Measurements from ENCODE around the gene MPL. TPM values are rescaled to one million over a fixed set of nuclear protein-coding genes. Genes with fewer than 3 reads are reported as not detected.

Gene MPL
- total and polyA plus RNA-seq, 4 donors, result 0.03 to 1.0 TPM; not detected in 2

DNA sequence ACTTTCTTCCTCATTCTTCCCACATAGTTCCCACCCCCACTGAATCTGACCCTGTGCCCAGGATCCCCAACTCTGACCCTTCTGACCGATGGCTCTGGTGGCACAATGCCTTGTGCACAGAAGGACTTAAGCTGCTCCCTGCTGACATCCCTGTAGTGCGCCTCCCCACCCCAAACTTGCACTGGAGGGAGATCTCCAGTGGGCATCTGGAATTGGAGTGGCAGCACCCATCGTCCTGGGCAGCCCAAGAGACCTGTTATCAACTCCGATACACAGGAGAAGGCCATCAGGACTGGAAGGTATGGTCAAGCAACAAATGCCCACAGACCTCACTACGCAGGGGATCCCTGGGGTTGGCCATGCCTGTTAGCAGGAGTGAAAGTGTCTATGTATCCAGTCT, 9.0 kb downstream of the MPL start:
- DNase-seq (ENCODE audit: low spot score), result no peak
- Histone ChIP-seq H3K9me3 (ENCODE audit: control insufficient read depth in 4 of 4, low read length in 3 of 4) (no peaks in the 10 kb centered on the region), H3K4me1 (ENCODE audit: control insufficient read depth in 4 of 4, insufficient read depth in 4 of 4, low read length in 3 of 4) (peaks cover 0 to 24% (median 14%) of the 10 kb centered on the region in 4 donors), H3K27me3 (ENCODE audit: control insufficient read depth in 4 of 4, insufficient read depth in 4 of 4, low read length in 3 of 4) (no peaks in the 10 kb centered on the region), H3K27ac (ENCODE audit: low read depth in 1 of 2, low read length in 2 of 2) (no peak overlapping the region), H3K36me3 (ENCODE audit: control insufficient read depth in 4 of 4, insufficient read depth in 3 of 4, low read depth in 1 of 4, low read length in 3 of 4) (no peaks in the 10 kb centered on the region), H3K4me3 (ENCODE audit: low read depth in 1 of 3, low read length in 3 of 3) (no peak overlapping the region), H3K9ac (ENCODE audit: low read depth in 1 of 2, low read length in 2 of 2) (no peak overlapping the region)
- TF ChIP-seq RXRA (IDR thresholded peaks at IDR 0.05), result no peak
- no peak for TF ChIP-seq NR2F2 (IDR thresholded peaks at IDR 0.05)
- TF ChIP-seq RAD21 (IDR thresholded peaks at IDR 0.05), result no peak
- TF ChIP-seq, protein P1, sequence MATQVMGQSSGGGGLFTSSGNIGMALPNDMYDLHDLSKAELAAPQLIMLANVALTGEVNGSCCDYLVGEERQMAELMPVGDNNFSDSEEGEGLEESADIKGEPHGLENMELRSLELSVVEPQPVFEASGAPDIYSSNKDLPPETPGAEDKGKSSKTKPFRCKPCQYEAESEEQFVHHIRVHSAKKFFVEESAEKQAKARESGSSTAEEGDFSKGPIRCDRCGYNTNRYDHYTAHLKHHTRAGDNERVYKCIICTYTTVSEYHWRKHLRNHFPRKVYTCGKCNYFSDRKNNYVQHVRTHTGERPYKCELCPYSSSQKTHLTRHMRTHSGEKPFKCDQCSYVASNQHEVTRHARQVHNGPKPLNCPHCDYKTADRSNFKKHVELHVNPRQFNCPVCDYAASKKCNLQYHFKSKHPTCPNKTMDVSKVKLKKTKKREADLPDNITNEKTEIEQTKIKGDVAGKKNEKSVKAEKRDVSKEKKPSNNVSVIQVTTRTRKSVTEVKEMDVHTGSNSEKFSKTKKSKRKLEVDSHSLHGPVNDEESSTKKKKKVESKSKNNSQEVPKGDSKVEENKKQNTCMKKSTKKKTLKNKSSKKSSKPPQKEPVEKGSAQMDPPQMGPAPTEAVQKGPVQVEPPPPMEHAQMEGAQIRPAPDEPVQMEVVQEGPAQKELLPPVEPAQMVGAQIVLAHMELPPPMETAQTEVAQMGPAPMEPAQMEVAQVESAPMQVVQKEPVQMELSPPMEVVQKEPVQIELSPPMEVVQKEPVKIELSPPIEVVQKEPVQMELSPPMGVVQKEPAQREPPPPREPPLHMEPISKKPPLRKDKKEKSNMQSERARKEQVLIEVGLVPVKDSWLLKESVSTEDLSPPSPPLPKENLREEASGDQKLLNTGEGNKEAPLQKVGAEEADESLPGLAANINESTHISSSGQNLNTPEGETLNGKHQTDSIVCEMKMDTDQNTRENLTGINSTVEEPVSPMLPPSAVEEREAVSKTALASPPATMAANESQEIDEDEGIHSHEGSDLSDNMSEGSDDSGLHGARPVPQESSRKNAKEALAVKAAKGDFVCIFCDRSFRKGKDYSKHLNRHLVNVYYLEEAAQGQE (IDR thresholded peaks at IDR 0.05), result no peak
- TF ChIP-seq YY1 (IDR thresholded peaks at IDR 0.05), result no peak
- TF ChIP-seq, protein P2, sequence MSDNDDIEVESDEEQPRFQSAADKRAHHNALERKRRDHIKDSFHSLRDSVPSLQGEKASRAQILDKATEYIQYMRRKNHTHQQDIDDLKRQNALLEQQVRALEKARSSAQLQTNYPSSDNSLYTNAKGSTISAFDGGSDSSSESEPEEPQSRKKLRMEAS (IDR thresholded peaks at IDR 0.05), result no peak
- TF ChIP-seq JUND (IDR thresholded peaks at IDR 0.05), result no peak
- TF ChIP-seq HNF4G (IDR thresholded peaks at IDR 0.05), result no peak
- no peak for TF ChIP-seq FOXA1 (IDR thresholded peaks at IDR 0.05)
- TF ChIP-seq TAF1 (conservative IDR thresholded peaks at IDR 0.05), result no peak
- 90% methylated on average over 5 of the region's 5 CpGs for WGBS

DNA sequence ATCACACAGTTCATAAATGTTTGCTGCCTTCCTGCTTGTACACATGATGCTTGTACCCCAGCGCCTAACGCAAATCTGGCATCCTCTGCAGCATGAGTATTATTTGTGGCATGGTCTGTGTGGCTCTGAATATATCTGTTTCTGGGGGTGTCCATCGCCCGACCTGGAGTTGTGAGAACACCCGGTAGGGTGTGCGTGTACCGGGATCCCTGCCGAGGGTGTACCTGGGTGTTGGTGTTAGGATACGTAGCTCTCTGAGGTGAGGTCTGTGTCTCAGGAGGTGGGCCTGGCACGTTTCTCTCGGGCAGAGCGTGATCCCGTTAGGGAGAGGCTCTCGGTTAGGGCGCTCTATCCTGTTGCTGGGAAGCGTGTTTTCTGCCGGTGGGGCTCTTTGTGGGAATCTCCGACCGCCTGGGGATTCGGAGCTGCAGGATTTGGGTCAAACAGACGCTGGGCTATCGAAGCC, 10.8 kb downstream of the MPL start:
- Histone ChIP-seq H3K9ac (ENCODE audit: low read depth in 1 of 2, low read length in 2 of 2) (peak overlapping the region in 1 of 2 donors; percentile 29), H3K4me3 (ENCODE audit: low read depth in 1 of 3, low read length in 3 of 3) (peak overlapping the region; percentile 7 to 62 (median 60)), H3K9me3 (ENCODE audit: control insufficient read depth in 4 of 4, low read length in 3 of 4) (no peaks in the 10 kb centered on the region), H3K27ac (ENCODE audit: low read depth in 1 of 2, low read length in 2 of 2) (peak overlapping the region; percentile 82 to 89), H3K27me3 (ENCODE audit: control insufficient read depth in 4 of 4, insufficient read depth in 4 of 4, low read length in 3 of 4) (no peaks in the 10 kb centered on the region), H3K4me1 (ENCODE audit: control insufficient read depth in 4 of 4, insufficient read depth in 4 of 4, low read length in 3 of 4) (peaks cover 0 to 24% (median 14%) of the 10 kb centered on the region in 4 donors), H3K36me3 (ENCODE audit: control insufficient read depth in 4 of 4, insufficient read depth in 3 of 4, low read depth in 1 of 4, low read length in 3 of 4) (no peaks in the 10 kb centered on the region)
- TF ChIP-seq, protein P2 (IDR thresholded peaks at IDR 0.05), result no peak
- TF ChIP-seq HNF4A (conservative IDR thresholded peaks at IDR 0.05) (no peak), GABPA (IDR thresholded peaks at IDR 0.05 in 1 of 2, conservative IDR thresholded peaks at IDR 0.05 in 1 of 2) (no peak), FOXA1 (IDR thresholded peaks at IDR 0.05) (no peak), FOXA2 (IDR thresholded peaks at IDR 0.05) (no peak), EGR1 (IDR thresholded peaks at IDR 0.05; ENCODE audit: low read depth in 2 of 2) (no peak), SP1 (IDR thresholded peaks at IDR 0.05) (no peak), RAD21 (IDR thresholded peaks at IDR 0.05) (no peak), JUND (IDR thresholded peaks at IDR 0.05) (no peak), HNF4G (IDR thresholded peaks at IDR 0.05) (no peak), RXRA (IDR thresholded peaks at IDR 0.05) (no peak), NR2F2 (IDR thresholded peaks at IDR 0.05) (no peak)
- TF ChIP-seq, protein P3, sequence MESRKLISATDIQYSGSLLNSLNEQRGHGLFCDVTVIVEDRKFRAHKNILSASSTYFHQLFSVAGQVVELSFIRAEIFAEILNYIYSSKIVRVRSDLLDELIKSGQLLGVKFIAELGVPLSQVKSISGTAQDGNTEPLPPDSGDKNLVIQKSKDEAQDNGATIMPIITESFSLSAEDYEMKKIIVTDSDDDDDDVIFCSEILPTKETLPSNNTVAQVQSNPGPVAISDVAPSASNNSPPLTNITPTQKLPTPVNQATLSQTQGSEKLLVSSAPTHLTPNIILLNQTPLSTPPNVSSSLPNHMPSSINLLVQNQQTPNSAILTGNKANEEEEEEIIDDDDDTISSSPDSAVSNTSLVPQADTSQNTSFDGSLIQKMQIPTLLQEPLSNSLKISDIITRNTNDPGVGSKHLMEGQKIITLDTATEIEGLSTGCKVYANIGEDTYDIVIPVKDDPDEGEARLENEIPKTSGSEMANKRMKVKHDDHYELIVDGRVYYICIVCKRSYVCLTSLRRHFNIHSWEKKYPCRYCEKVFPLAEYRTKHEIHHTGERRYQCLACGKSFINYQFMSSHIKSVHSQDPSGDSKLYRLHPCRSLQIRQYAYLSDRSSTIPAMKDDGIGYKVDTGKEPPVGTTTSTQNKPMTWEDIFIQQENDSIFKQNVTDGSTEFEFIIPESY (IDR thresholded peaks at IDR 0.05), result no peak
- TF ChIP-seq, protein P4, sequence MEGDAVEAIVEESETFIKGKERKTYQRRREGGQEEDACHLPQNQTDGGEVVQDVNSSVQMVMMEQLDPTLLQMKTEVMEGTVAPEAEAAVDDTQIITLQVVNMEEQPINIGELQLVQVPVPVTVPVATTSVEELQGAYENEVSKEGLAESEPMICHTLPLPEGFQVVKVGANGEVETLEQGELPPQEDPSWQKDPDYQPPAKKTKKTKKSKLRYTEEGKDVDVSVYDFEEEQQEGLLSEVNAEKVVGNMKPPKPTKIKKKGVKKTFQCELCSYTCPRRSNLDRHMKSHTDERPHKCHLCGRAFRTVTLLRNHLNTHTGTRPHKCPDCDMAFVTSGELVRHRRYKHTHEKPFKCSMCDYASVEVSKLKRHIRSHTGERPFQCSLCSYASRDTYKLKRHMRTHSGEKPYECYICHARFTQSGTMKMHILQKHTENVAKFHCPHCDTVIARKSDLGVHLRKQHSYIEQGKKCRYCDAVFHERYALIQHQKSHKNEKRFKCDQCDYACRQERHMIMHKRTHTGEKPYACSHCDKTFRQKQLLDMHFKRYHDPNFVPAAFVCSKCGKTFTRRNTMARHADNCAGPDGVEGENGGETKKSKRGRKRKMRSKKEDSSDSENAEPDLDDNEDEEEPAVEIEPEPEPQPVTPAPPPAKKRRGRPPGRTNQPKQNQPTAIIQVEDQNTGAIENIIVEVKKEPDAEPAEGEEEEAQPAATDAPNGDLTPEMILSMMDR (IDR thresholded peaks at IDR 0.05; ENCODE audit: low read depth, low read length, missing input control), result no peak
- TF ChIP-seq, protein P5, sequence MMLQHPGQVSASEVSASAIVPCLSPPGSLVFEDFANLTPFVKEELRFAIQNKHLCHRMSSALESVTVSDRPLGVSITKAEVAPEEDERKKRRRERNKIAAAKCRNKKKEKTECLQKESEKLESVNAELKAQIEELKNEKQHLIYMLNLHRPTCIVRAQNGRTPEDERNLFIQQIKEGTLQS (IDR thresholded peaks at IDR 0.05), result no peak
- TF ChIP-seq, protein P1 (IDR thresholded peaks at IDR 0.05), result no peak
- DNase-seq (ENCODE audit: low spot score), result no peak
- WGBS, result 24% methylated on average over 22 of the region's 22 CpGs
